DND-41 (cell line): ENCODE data around the gene NUDT6.

Experiments
- CTCF ChIP-seq: IDR thresholded peaks from 2 replicates; pipeline ENCODE4 v1.5.1; 2012; ENCODE audit warnings: borderline replicate concordance, low read length, moderate library complexity, mild to moderate bottlenecking; ENCODE audit not compliant: poor library complexity, severe bottlenecking; ENCODE audit errors: extremely low read depth
- EZH2 ChIP-seq: IDR thresholded peaks from 3 replicates; pipeline ENCODE4 v1.6.1; 2012; ENCODE audit warnings: borderline replicate concordance, low read depth, mild to moderate bottlenecking, moderate library complexity, low read length, inconsistent platforms; ENCODE audit not compliant: severe bottlenecking

- no peak for TF ChIP-seq CTCF
- TF ChIP-seq EZH2, result no peak
These were observed 32.7 kb downstream of the NUDT6 start for GRCh38 chr4:122889726-122890125.
